A549 treated with AZD2906 at 1 μM for 4 hours (cell line): ENCODE results near the gene EML4. TPM values are rescaled to one million over a fixed set of nuclear protein-coding genes. Genes with fewer than 3 reads are reported as not detected.

Experiments used
- total RNA-seq: library from RNA; stranded (reverse); fragments of 200-300 nt; extraction: Qiagen RNA extraction; gene quantifications from 5 replicates; pipeline ENCODE4 v1.2.3, GENCODE V29; 2022

EML4 gene
- total RNA-seq: 22.2 to 29.7 TPM (median 24.1 TPM) in 5 replicates

GRCh38 chr2:42169100-42169873 is at the start of gene EML4:
Gene EML4 (plus strand): TSS chr2:42169353. CDS start chr2:42169612, 259 bp downstream.

GRCh38 chr2:42360890-42361727 is 192.0 kb downstream of the EML4 start, which contains the start of gene COX7A2L:
Gene COX7A2L (minus strand): TSS chr2:42361217. CDS start chr2:42361161, 56 bp downstream.

Other genes starting within 250 kb of the EML4 start
- gene PKDCC, start 121.3 kb upstream of the EML4 start, total RNA-seq: 20.4 to 26.2 TPM (median 22.4 TPM) in 5 replicates
- 147 to 183 TPM (median 154 TPM) in 5 replicates for gene COX7A2L, start 191.9 kb downstream of the EML4 start, total RNA-seq